Endodermal cell (in vitro differentiated cells): ENCODE data around the gene STX8. TPM values are rescaled to one million over a fixed set of nuclear protein-coding genes. Genes with fewer than 3 reads are reported as not detected.

Experiments used
- DNase-seq: peaks from one replicate; pipeline ENCODE4 v3.0.0-alpha.2; 2017
- H3K27ac ChIP-seq: 2 replicates; pipeline ENCODE4 v1.5.1; 2013; ENCODE audit warnings: mild to moderate bottlenecking, low read depth, low read length, moderate library complexity
- H3K27me3 ChIP-seq: 2 replicates; pipeline ENCODE4 v1.6.1; 2013; ENCODE audit warnings: mild to moderate bottlenecking, low read length, moderate library complexity; ENCODE audit not compliant: insufficient read depth, control insufficient read depth, poor library complexity, severe bottlenecking
- H3K36me3 ChIP-seq: 2 replicates; pipeline ENCODE4 v1.7.0; 2013; ENCODE audit warnings: mild to moderate bottlenecking, low read length, moderate library complexity; ENCODE audit not compliant: control insufficient read depth, insufficient read depth
- H3K4me1 ChIP-seq: one replicate; pipeline ENCODE4 v1.7.0; 2013; ENCODE audit warnings: low read length; ENCODE audit not compliant: control insufficient read depth, insufficient read depth
- H3K4me3 ChIP-seq: 2 replicates; pipeline ENCODE4 v1.5.1; 2013; ENCODE audit warnings: mild to moderate bottlenecking, low read length, moderate library complexity
- H3K9ac ChIP-seq: 2 replicates; pipeline ENCODE4 v1.6.1; 2013; ENCODE audit warnings: mild to moderate bottlenecking, low read length, moderate library complexity; ENCODE audit not compliant: poor library complexity, severe bottlenecking; ENCODE audit errors: extremely low read depth
- H3K9me3 ChIP-seq: 2 replicates; pipeline ENCODE4 v1.6.1; 2013; ENCODE audit warnings: mild to moderate bottlenecking, low read length, moderate library complexity; ENCODE audit not compliant: control insufficient read depth
- H3K27ac Mint-ChIP-seq: 2 replicates; pipeline ENCODE4 v1.8.0; 2020; ENCODE audit warnings: mixed read lengths
- H3K27me3 Mint-ChIP-seq: 2 replicates; pipeline ENCODE4 v1.8.0; 2021; ENCODE audit warnings: mild to moderate bottlenecking, mixed read lengths; ENCODE audit not compliant: insufficient read depth
- H3K36me3 Mint-ChIP-seq: 2 replicates; pipeline ENCODE4 v1.8.0; 2020; ENCODE audit warnings: low read depth, mixed read lengths
- H3K4me1 Mint-ChIP-seq: 2 replicates; pipeline ENCODE4 v1.8.0; 2020; ENCODE audit warnings: mixed read lengths
- H3K4me3 Mint-ChIP-seq: 2 replicates; pipeline ENCODE4 v1.8.0; 2020; ENCODE audit warnings: mild to moderate bottlenecking, moderate library complexity, mixed read lengths
- H3K9me3 Mint-ChIP-seq: 2 replicates; pipeline ENCODE4 v1.8.0; 2020; ENCODE audit warnings: mild to moderate bottlenecking, mixed read lengths
- CTCF ChIP-seq: fragments of 200-600 bp; sonication (generic); conservative IDR thresholded peaks from 2 replicates; pipeline ENCODE4 v1.5.0; 2021; ENCODE audit warnings: antibody characterized with exemption, mild to moderate bottlenecking
- WGBS, 2 experiments: methylation state at CpG; one replicate each; pipeline versions ENCODE4 v1.1.5 to v1.1.7; 2013; ENCODE audit warnings: missing lambda C conversion rate in 2 of 2, mixed read lengths in 1 of 2; ENCODE audit not compliant: insufficient coverage in 1 of 2, insufficient read length in 1 of 2; 5-methylcytosine and 5-hydroxymethylcytosine counted together
- total RNA-seq, 2 donors: library from RNA; stranded (reverse); fragmentation: NEBNext Ultra II Directional in 1 of 2; extraction: Animal tissue kit (Norgen Biotek cat#: 25700) in 1 of 2; gene quantifications; 2 replicates in 1 of 2; 3 replicates in 1 of 2; pipeline ENCODE4 v1.2.1, GENCODE V29; 2021

STX8 gene
- total RNA-seq, 2 donors from 2014 or later, result 82.5 to 98.2 TPM

GRCh38 chr17:9389111-9389527 is 186.5 kb downstream of the STX8 start:
- Histone ChIP-seq H3K9ac (no peak overlapping the region), H3K4me3 (no peak overlapping the region), H3K36me3 (no peaks in the 10 kb centered on the region), H3K4me1 (no peaks in the 10 kb centered on the region), H3K27ac (no peak overlapping the region), H3K27me3 (no peaks in the 10 kb centered on the region), H3K9me3 (peaks cover 14% of the 10 kb centered on the region)
- Mint-ChIP-seq H3K27ac (no peak overlapping the region), H3K4me1 (peaks cover 1% of the 10 kb centered on the region), H3K4me3 (no peak overlapping the region), H3K27me3 (no peaks in the 10 kb centered on the region), H3K36me3 (peaks cover 23% of the 10 kb centered on the region), H3K9me3 (peaks cover 14% of the 10 kb centered on the region)
- no peak for DNase-seq
- no peak for TF ChIP-seq CTCF
- 99 to 100% methylated on average over 1 to 3 of the region's 3 CpGs for WGBS, 2 experiments

GRCh38 chr17:9386401-9386800 is 189.2 kb downstream of the STX8 start:
- 83% methylated on average over 2 to 3 of the region's 3 CpGs for WGBS, 2 experiments
- H3K4me1 Mint-ChIP-seq, result peaks cover 1% of the 10 kb centered on the region

GRCh38 chr17:9383826-9384225 is 191.8 kb downstream of the STX8 start:
- peaks cover 3% of the 10 kb centered on the region for H3K36me3 Mint-ChIP-seq
- H3K27me3 ChIP-seq, result no peaks in the 10 kb centered on the region
- no peak overlapping the region for H3K4me3 Mint-ChIP-seq
- H3K9me3 ChIP-seq, result no peaks in the 10 kb centered on the region
- DNase-seq, result no peak
- H3K27ac Mint-ChIP-seq, result no peak overlapping the region
- no peaks in the 10 kb centered on the region for H3K27me3 Mint-ChIP-seq
- no peak overlapping the region for H3K9ac ChIP-seq
- no peak overlapping the region for H3K4me3 ChIP-seq
- no peak for TF ChIP-seq CTCF
- no peaks in the 10 kb centered on the region for H3K9me3 Mint-ChIP-seq
- WGBS, 2 experiments, result 95 to 100% methylated on average over 1 to 2 of the region's 3 CpGs
- H3K27ac ChIP-seq, result no peak overlapping the region
- no peaks in the 10 kb centered on the region for H3K4me1 ChIP-seq
- peaks cover 1% of the 10 kb centered on the region for H3K4me1 Mint-ChIP-seq
- H3K36me3 ChIP-seq, result no peaks in the 10 kb centered on the region

More at GRCh38 chr17:9386401-9386800, 189.2 kb downstream of the STX8 start:
- no peaks in the 10 kb centered on the region for H3K9me3 ChIP-seq
- no peak overlapping the region for H3K27ac Mint-ChIP-seq
- H3K27me3 Mint-ChIP-seq, result no peaks in the 10 kb centered on the region
- peaks cover 1% of the 10 kb centered on the region for H3K36me3 Mint-ChIP-seq
- no peak overlapping the region for H3K4me3 ChIP-seq
- H3K27me3 ChIP-seq, result no peaks in the 10 kb centered on the region
- H3K36me3 ChIP-seq, result no peaks in the 10 kb centered on the region
- H3K4me1 ChIP-seq, result no peaks in the 10 kb centered on the region
- no peak overlapping the region for H3K9ac ChIP-seq
- no peak for DNase-seq
- H3K9me3 Mint-ChIP-seq, result no peaks in the 10 kb centered on the region
- no peak overlapping the region for H3K4me3 Mint-ChIP-seq
- no peak for TF ChIP-seq CTCF
- H3K27ac ChIP-seq, result no peak overlapping the region
